ENCODE data around the gene C3orf22. TPM values are rescaled to one million over a fixed set of nuclear protein-coding genes. Genes with fewer than 3 reads are reported as not detected.

The C3orf22 gene
- total RNA-seq, 2 experiments from 2014 or later = not detected

- Mint-ChIP-seq H3K36me3 (no peaks in the 10 kb centered on the region), H3K9me3 (no peaks in the 10 kb centered on the region), H3K27me3 (peaks cover 17% of the 10 kb centered on the region), H3K4me3 (no peak overlapping the region), H3K4me1 (no peaks in the 10 kb centered on the region), H3K27ac (no peak overlapping the region)
- no peak for DNase-seq
Observed at GRCh38 chr3:126518779-126519177, 40.0 kb downstream of the C3orf22 start.

- Mint-ChIP-seq H3K9me3 (no peaks in the 10 kb centered on the region), H3K36me3 (no peaks in the 10 kb centered on the region), H3K27me3 (peaks cover 11% of the 10 kb centered on the region), H3K27ac (no peak overlapping the region), H3K4me1 (no peaks in the 10 kb centered on the region), H3K4me3 (no peak overlapping the region)
- DNase-seq = no peak
Observed at GRCh38 chr3:126517986-126518778, 40.5 kb downstream of the C3orf22 start.

- H3K27ac Mint-ChIP-seq = no peak within 1 kb of the TSS
- H3K4me1 Mint-ChIP-seq = no peaks in the 10 kb centered on the region
- no peak within 1 kb of the TSS for H3K4me3 Mint-ChIP-seq
- H3K27me3 Mint-ChIP-seq = peaks cover 4% of the 10 kb centered on the region
- no peak for DNase-seq
- no peaks in the 10 kb centered on the region for H3K9me3 Mint-ChIP-seq
- H3K36me3 Mint-ChIP-seq = no peaks in the 10 kb centered on the region
Observed at GRCh38 chr3:126517291-126517951, 41.3 kb downstream of the C3orf22 start, which contains the start of gene UROC1. Gene UROC1, minus strand, starts transcription at chr3:126517773. Its CDS starts 54 bp downstream, at chr3:126517719.

- Mint-ChIP-seq H3K27ac (no peak overlapping the region), H3K4me1 (no peaks in the 10 kb centered on the region), H3K36me3 (no peaks in the 10 kb centered on the region), H3K27me3 (no peaks in the 10 kb centered on the region), H3K9me3 (no peaks in the 10 kb centered on the region), H3K4me3 (no peak overlapping the region)
- no peak for DNase-seq
Observed at GRCh38 chr3:126516936-126517290, 41.8 kb downstream of the C3orf22 start.

- no peak overlapping the region for H3K4me3 Mint-ChIP-seq
- no peak for DNase-seq
- no peaks in the 10 kb centered on the region for H3K4me1 Mint-ChIP-seq
- H3K27ac Mint-ChIP-seq = no peak overlapping the region
- H3K9me3 Mint-ChIP-seq = no peaks in the 10 kb centered on the region
- H3K27me3 Mint-ChIP-seq = no peaks in the 10 kb centered on the region
- H3K36me3 Mint-ChIP-seq = no peaks in the 10 kb centered on the region
Observed at GRCh38 chr3:126516152-126516935, 42.4 kb downstream of the C3orf22 start.

GRCh38 chr3:126515066-126515706, 43.5 kb downstream of the C3orf22 start:
- no peak for DNase-seq
- H3K36me3 Mint-ChIP-seq = no peaks in the 10 kb centered on the region
- H3K9me3 Mint-ChIP-seq = no peaks in the 10 kb centered on the region
- H3K27ac Mint-ChIP-seq = no peak overlapping the region
- H3K27me3 Mint-ChIP-seq = no peaks in the 10 kb centered on the region
- no peaks in the 10 kb centered on the region for H3K4me1 Mint-ChIP-seq
- no peak overlapping the region for H3K4me3 Mint-ChIP-seq

GRCh38 chr3:126514161-126514560, 44.6 kb downstream of the C3orf22 start:
- Mint-ChIP-seq H3K4me3 (no peak overlapping the region), H3K4me1 (no peaks in the 10 kb centered on the region)
- DNase-seq = no peak

GRCh38 chr3:126512916-126513650, 45.6 kb downstream of the C3orf22 start:
- no peak for DNase-seq
- H3K27me3 Mint-ChIP-seq = no peaks in the 10 kb centered on the region
- H3K9me3 Mint-ChIP-seq = no peaks in the 10 kb centered on the region
- H3K4me1 Mint-ChIP-seq = no peaks in the 10 kb centered on the region
- H3K4me3 Mint-ChIP-seq = no peak overlapping the region
- H3K27ac Mint-ChIP-seq = no peak overlapping the region
- no peaks in the 10 kb centered on the region for H3K36me3 Mint-ChIP-seq

More at GRCh38 chr3:126514161-126514560, 44.6 kb downstream of the C3orf22 start:
- Mint-ChIP-seq H3K36me3 (no peaks in the 10 kb centered on the region), H3K27ac (no peak overlapping the region), H3K9me3 (no peaks in the 10 kb centered on the region), H3K27me3 (no peaks in the 10 kb centered on the region)

- no peak for DNase-seq
- H3K36me3 Mint-ChIP-seq = no peaks in the 10 kb centered on the region
- H3K27me3 Mint-ChIP-seq = no peaks in the 10 kb centered on the region
- no peaks in the 10 kb centered on the region for H3K4me1 Mint-ChIP-seq
- H3K4me3 Mint-ChIP-seq = no peak overlapping the region
- H3K27ac Mint-ChIP-seq = no peak overlapping the region
- no peaks in the 10 kb centered on the region for H3K9me3 Mint-ChIP-seq
Observed at GRCh38 chr3:126512026-126512425, 46.7 kb downstream of the C3orf22 start.

- Mint-ChIP-seq H3K9me3 (no peaks in the 10 kb centered on the region), H3K27me3 (no peaks in the 10 kb centered on the region), H3K4me3 (no peak overlapping the region), H3K27ac (no peak overlapping the region), H3K36me3 (no peaks in the 10 kb centered on the region), H3K4me1 (no peaks in the 10 kb centered on the region)
- DNase-seq = no peak
Observed at GRCh38 chr3:126511291-126511690, 47.4 kb downstream of the C3orf22 start.

GRCh38 chr3:126510308-126510910, 48.3 kb downstream of the C3orf22 start:
- no peaks in the 10 kb centered on the region for H3K36me3 Mint-ChIP-seq
- no peak for DNase-seq
- H3K27ac Mint-ChIP-seq = no peak overlapping the region
- no peaks in the 10 kb centered on the region for H3K27me3 Mint-ChIP-seq
- H3K9me3 Mint-ChIP-seq = no peaks in the 10 kb centered on the region
- no peaks in the 10 kb centered on the region for H3K4me1 Mint-ChIP-seq
- H3K4me3 Mint-ChIP-seq = no peak overlapping the region

- Mint-ChIP-seq H3K27ac (no peak overlapping the region), H3K9me3 (no peaks in the 10 kb centered on the region), H3K4me1 (no peaks in the 10 kb centered on the region), H3K4me3 (no peak overlapping the region), H3K36me3 (no peaks in the 10 kb centered on the region), H3K27me3 (no peaks in the 10 kb centered on the region)
- DNase-seq = no peak
Observed at GRCh38 chr3:126509597-126510307, 49.0 kb downstream of the C3orf22 start.

GRCh38 chr3:126508564-126508964, 50.2 kb downstream of the C3orf22 start:
- Mint-ChIP-seq H3K9me3 (no peaks in the 10 kb centered on the region), H3K27ac (no peak overlapping the region), H3K4me3 (no peak overlapping the region), H3K36me3 (no peaks in the 10 kb centered on the region), H3K4me1 (no peaks in the 10 kb centered on the region), H3K27me3 (no peaks in the 10 kb centered on the region)
- no peak for DNase-seq
